Left ventricle myocardium inferior (tissue), 1 donor: ENCODE data around the gene C19orf85. TPM values are rescaled to one million over a fixed set of nuclear protein-coding genes. Genes with fewer than 3 reads are reported as not detected.

ENCODE experiments used
- DNase-seq: peaks from one replicate; pipeline ENCODE4 v3.0.0-alpha.2; 2020
- H3K27ac ChIP-seq: fragments of 200-600 bp; replicated peaks from 2 replicates; pipeline ENCODE4 v1.8.0; 2021
- H3K27me3 ChIP-seq: fragments of 200-600 bp; 2 replicates; pipeline ENCODE4 v1.8.0; 2021; ENCODE audit warnings: low read depth
- H3K36me3 ChIP-seq: fragments of 200-600 bp; 2 replicates; pipeline ENCODE4 v1.8.0; 2021
- H3K4me1 ChIP-seq: fragments of 200-600 bp; 2 replicates; pipeline ENCODE4 v1.8.0; 2021
- H3K4me3 ChIP-seq: fragments of 200-600 bp; 2 replicates; pipeline ENCODE4 v1.8.0; 2021; ENCODE audit warnings: mild to moderate bottlenecking, moderate library complexity
- H3K9me3 ChIP-seq: fragments of 200-600 bp; replicated peaks from 2 replicates; pipeline ENCODE4 v1.8.0; 2021
- CTCF ChIP-seq: fragments of 200-600 bp; IDR thresholded peaks from 2 replicates; pipeline ENCODE4 v1.8.0; 2021; ENCODE audit warnings: antibody characterized with exemption, mild to moderate bottlenecking, borderline replicate concordance
- intact Hi-C: fragments of 100-400 bp; cut with micrococcal nuclease; formaldehyde crosslinking; loops from one replicate; pipeline ENCODE4 v1.11.0; 2022
- long read RNA-seq: library from polyadenylated mRNA; unstranded; transcript quantifications from one replicate; pipeline ENCODE4 v2.0.0, GENCODE V29; 2021
- total RNA-seq: library from RNA; stranded (reverse); fragmentation: NEBNext Ultra II Directional; extraction: Animal tissue kit (Norgen Biotek cat#: 25700); gene quantifications from one replicate; pipeline ENCODE4 v1.2.1, GENCODE V29; 2021
- donor health status: DM: no; HTN: yes; CAD: no; lungs with severe emphysema.

C19orf85 gene
- total RNA-seq: not detected
- long read RNA-seq: 0 reads

- intact Hi-C loops: no loop called here
- no peak for DNase-seq
- H3K36me3 ChIP-seq: no peaks in the 10 kb centered on the region
- H3K27me3 ChIP-seq: no peaks in the 10 kb centered on the region
- no peak within 1 kb of the TSS for H3K4me3 ChIP-seq
- no peaks in the 10 kb centered on the region for H3K9me3 ChIP-seq
- H3K4me1 ChIP-seq: peaks cover 35% of the 10 kb centered on the region
- TF ChIP-seq CTCF: no peak
- no peak within 1 kb of the TSS for H3K27ac ChIP-seq
Measured at GRCh38 chr19:55464662-55465054, at the start of gene C19orf85. C19orf85 (minus strand) TSS chr19:55464751; CDS start chr19:55464554, 197 bp downstream.

- Histone ChIP-seq H3K9me3 (no peaks in the 10 kb centered on the region), H3K27me3 (peaks cover 4% of the 10 kb centered on the region), H3K4me1 (peaks cover 14% of the 10 kb centered on the region), H3K4me3 (no peak overlapping the region), H3K36me3 (no peaks in the 10 kb centered on the region), H3K27ac (no peak overlapping the region)
- DNase-seq: no peak
- intact Hi-C loops: no loop called here
- no peak for TF ChIP-seq CTCF
Measured at GRCh38 chr19:55508120-55508519, 43.6 kb upstream of the C19orf85 start.

GRCh38 chr19:55504981-55505380 is 40.4 kb upstream of the C19orf85 start:
- Histone ChIP-seq H3K27ac (no peak overlapping the region), H3K36me3 (peaks cover 14% of the 10 kb centered on the region), H3K27me3 (no peaks in the 10 kb centered on the region), H3K9me3 (no peaks in the 10 kb centered on the region), H3K4me3 (no peak overlapping the region), H3K4me1 (peaks cover 14% of the 10 kb centered on the region)
- no peak for DNase-seq
- intact Hi-C loops: loop anchor here (2.0 kb wide), 1 partner anchor 36 kb away; no protein-coding TSS in a partner anchor
- TF ChIP-seq CTCF: no peak

GRCh38 chr19:55504252-55504603 is 39.7 kb upstream of the C19orf85 start:
- Histone ChIP-seq H3K9me3 (no peaks in the 10 kb centered on the region), H3K27me3 (no peaks in the 10 kb centered on the region), H3K27ac (peak overlapping the region; percentile 82), H3K4me3 (peak overlapping the region; percentile 69), H3K4me1 (peaks cover 14% of the 10 kb centered on the region), H3K36me3 (peaks cover 17% of the 10 kb centered on the region)
- DNase-seq: no peak
- intact Hi-C loops: loop anchor here (2.0 kb wide), 1 partner anchor 35 kb away; no protein-coding TSS in a partner anchor
- TF ChIP-seq CTCF: peak; percentile 2

- Histone ChIP-seq H3K9me3 (no peaks in the 10 kb centered on the region), H3K4me1 (peaks cover 14% of the 10 kb centered on the region), H3K27me3 (no peaks in the 10 kb centered on the region), H3K4me3 (peak overlapping the region; percentile 69), H3K27ac (peak overlapping the region; percentile 82), H3K36me3 (peaks cover 17% of the 10 kb centered on the region)
- DNase-seq: peak; percentile 93
- TF ChIP-seq CTCF: peak; percentile 100
- intact Hi-C loops: loop anchor here (2.0 kb wide), 1 partner anchor 35 kb away; no protein-coding TSS in a partner anchor
Measured at GRCh38 chr19:55503502-55504251, 39.1 kb upstream of the C19orf85 start.
